Nucleus accumbens (tissue), 56 donors: Measurements from ENCODE around the gene FOXL3.
"Not testable (repeated sequence)": the region's sequence is repeated elsewhere in the genome, so short reads cannot be mapped to it uniquely, and the experiment has no call there.

Source experiments
- DNase-seq, 56 donors: peaks; one replicate each; lab custom pipeline; 2025; lab: John Stamatoyannopoulos, UW

Gene FOXL3

GRCh38 chr7:335358-336148 lies 45.6 kb downstream of the FOXL3 start:
- DNase-seq, result no peak

DNA sequence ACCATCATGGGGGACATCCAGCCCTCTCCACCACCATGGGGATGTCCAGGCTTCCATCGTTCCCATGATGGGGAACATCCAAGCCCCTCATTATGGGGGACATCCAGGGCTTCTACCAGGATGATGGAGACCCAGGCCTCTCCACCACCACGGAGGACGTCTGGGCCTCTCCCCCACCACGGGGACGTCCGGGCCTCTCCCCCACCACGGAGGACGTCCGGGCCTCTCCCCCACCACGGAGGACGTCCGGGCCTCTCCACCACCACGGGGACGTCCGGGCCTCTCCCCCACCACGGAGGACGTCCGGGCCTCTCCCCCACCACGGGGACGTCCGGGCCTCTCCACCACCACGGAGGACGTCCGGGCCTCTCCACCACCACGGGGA lies 46.2 kb downstream of the FOXL3 start:
- DNase-seq, result not testable (repeated sequence)

GRCh38 chr7:336810-337566 lies 47.0 kb downstream of the FOXL3 start:
- DNase-seq, result no peak

DNA sequence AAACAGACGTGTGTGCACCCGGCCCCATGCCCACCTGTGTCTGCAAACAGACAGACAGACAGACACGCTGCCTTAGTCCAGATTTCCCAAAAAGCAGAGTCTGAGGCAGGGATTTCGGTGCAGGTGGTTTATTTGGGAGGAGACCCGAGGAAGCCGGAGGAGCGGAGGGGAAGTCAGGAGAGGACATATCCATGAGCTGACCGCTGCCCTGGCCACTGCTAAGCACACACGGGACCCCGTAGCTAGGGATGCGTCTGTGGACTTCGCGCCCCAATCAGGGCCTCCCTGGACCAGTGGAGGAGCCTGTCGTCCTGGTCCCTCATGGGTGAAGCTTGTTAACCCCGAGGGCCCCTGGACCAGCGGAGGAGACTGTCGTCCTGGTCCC lies 47.6 kb downstream of the FOXL3 start:
- no peak for DNase-seq

- DNase-seq, result no peak
Observed at GRCh38 chr7:338295-339061, 48.5 kb downstream of the FOXL3 start.

DNA sequence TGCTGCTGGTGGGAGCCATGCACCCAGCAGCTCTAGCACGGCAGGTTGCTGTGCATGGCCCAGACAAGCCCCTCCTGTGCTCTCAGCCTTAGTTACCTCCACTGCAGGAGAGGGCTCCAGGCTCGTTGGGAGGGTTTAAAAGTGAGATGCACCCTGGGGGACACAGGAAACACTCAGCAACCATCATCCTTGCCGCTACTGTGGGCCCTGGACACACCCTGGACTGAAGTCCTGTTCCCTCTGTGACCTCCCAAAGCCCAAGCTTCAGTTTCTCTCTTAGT lies 49.0 kb downstream of the FOXL3 start:
- no peak for DNase-seq

DNA sequence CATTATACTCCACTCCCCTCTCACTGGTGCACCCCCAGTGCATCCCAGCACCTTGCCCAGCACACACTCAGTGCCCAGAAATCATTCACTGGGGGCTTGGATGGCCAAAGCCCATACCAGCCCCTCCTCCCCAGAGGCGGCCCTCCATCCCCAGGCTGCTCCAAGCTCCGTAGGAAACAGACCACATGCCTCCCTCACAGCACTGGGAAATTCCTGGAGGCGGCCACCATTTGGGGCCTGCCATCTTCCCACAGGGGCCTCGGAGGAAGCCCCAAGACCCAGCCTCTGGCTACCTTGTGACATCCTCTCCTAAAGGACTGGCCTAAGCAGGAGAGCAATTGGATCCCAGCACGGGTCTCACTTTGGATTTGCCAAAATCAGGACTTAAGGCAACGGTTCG lies 49.7 kb downstream of the FOXL3 start:
- no peak for DNase-seq

- DNase-seq, result no peak
Observed at GRCh38 chr7:340200-340937, 50.4 kb downstream of the FOXL3 start.
